ENCODE data around the gene CTBS.

The CTBS gene

DNA sequence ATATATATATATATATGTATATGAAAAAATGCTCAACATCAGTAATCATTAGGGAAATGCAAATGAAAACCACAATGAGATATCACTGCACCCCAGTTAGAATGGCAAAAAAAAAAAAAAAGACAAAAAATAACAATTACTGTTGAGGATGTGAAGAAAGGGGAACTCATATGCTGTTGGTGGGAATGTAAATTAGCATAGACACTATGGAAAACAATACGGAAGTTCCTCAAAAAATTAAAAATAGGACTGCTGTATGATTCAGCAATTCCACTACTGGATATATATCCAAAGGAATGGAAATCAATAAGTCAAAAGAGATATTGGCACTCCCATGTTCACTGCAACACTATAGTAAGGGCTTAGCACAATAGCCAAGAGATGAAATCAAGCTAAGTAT lies 41.5 kb upstream of the CTBS start:
- no peak overlapping the region for H3K4me3 ChIP-seq (ENCODE audit: low read depth, low read length)
- POLR2A ChIA-PET = no interaction called here
- H3K9me3 ChIP-seq (ENCODE audit: control insufficient read depth, insufficient read depth, low read depth, low read length) = no peaks in the 10 kb centered on the region
- CTCF ChIA-PET = no interaction called here
- peaks cover 2% of the 10 kb centered on the region; the same call in 1 of the 2 replicates for H3K4me1 ChIP-seq (ENCODE audit: control insufficient read depth, insufficient read depth, low read length)
- no peak overlapping the region for H3K27ac ChIP-seq (ENCODE audit: extremely low read depth, low read depth, low read length)
- H3K36me3 ChIP-seq (ENCODE audit: control insufficient read depth in 2 of 2, insufficient read depth in 1 of 2, low read length in 2 of 2) = peaks cover 0 to 15% of the 10 kb centered on the region in 2 experiments; a peak in 1 of 3 replicates
- TF ChIP-seq ZNF488 (tag by site-specific recombination; IDR thresholded peaks at IDR 0.05) = no peak
- TF ChIP-seq ZNF366 (tag by site-specific recombination; conservative IDR thresholded peaks at IDR 0.05) = no peak
- TF ChIP-seq, protein P1, sequence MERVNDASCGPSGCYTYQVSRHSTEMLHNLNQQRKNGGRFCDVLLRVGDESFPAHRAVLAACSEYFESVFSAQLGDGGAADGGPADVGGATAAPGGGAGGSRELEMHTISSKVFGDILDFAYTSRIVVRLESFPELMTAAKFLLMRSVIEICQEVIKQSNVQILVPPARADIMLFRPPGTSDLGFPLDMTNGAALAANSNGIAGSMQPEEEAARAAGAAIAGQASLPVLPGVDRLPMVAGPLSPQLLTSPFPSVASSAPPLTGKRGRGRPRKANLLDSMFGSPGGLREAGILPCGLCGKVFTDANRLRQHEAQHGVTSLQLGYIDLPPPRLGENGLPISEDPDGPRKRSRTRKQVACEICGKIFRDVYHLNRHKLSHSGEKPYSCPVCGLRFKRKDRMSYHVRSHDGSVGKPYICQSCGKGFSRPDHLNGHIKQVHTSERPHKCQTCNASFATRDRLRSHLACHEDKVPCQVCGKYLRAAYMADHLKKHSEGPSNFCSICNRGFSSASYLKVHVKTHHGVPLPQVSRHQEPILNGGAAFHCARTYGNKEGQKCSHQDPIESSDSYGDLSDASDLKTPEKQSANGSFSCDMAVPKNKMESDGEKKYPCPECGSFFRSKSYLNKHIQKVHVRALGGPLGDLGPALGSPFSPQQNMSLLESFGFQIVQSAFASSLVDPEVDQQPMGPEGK (tag by site-specific recombination; IDR thresholded peaks at IDR 0.05) = no peak
- TF ChIP-seq ZNF785 (tag by site-specific recombination; IDR thresholded peaks at IDR 0.05) = no peak
- TF ChIP-seq ZNF37A (tag by site-specific recombination; IDR thresholded peaks at IDR 0.05) = no peak
- no peak for TF ChIP-seq ZNF157 (tag by site-specific recombination; IDR thresholded peaks at IDR 0.05)
- TF ChIP-seq KLF8 (tag by site-specific recombination; IDR thresholded peaks at IDR 0.05) = no peak
- no peak for TF ChIP-seq ZBTB20 (tag by site-specific recombination; IDR thresholded peaks at IDR 0.05)
- no peak for TF ChIP-seq FEZF1 (tag by site-specific recombination; IDR thresholded peaks at IDR 0.05)
- TF ChIP-seq, protein P2, sequence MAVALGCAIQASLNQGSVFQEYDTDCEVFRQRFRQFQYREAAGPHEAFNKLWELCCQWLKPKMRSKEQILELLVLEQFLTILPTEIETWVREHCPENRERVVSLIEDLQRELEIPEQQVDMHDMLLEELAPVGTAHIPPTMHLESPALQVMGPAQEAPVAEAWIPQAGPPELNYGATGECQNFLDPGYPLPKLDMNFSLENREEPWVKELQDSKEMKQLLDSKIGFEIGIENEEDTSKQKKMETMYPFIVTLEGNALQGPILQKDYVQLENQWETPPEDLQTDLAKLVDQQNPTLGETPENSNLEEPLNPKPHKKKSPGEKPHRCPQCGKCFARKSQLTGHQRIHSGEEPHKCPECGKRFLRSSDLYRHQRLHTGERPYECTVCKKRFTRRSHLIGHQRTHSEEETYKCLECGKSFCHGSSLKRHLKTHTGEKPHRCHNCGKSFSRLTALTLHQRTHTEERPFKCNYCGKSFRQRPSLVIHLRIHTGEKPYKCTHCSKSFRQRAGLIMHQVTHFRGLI (tag by site-specific recombination; IDR thresholded peaks at IDR 0.05) = no peak
- no peak for TF ChIP-seq ZBTB8A (tag by site-specific recombination; IDR thresholded peaks at IDR 0.05)
- no peak for TF ChIP-seq ZNF530 (tag by site-specific recombination; IDR thresholded peaks at IDR 0.05; ENCODE audit: low read depth)
- TF ChIP-seq ZNF510 (tag by site-specific recombination; IDR thresholded peaks at IDR 0.05; ENCODE audit: insufficient replicate concordance) = no peak
- no peak for TF ChIP-seq ZNF76 (tag by site-specific recombination; IDR thresholded peaks at IDR 0.05; ENCODE audit: borderline replicate concordance, low read depth)

DNA sequence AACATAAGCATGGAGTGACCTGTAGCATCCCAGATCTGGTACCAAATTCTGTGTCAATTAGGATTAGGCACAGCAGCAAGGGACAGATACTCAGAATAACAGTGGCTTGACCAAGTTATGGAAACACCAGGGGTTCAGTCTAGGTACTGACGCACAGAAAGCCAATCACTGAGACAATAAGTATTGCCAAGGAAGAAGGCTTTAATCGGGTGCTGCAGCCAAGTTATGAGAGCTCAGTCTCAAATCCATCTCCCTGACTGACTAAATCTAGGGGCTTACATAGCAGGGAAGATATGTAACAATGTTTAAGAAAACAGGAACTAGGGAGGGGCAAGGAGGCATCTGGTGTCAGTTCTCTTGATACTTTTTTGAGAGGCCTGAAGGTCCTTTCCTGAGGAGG lies 39.6 kb upstream of the CTBS start:
- H3K4me3 ChIP-seq (ENCODE audit: low read depth, low read length) = no peak overlapping the region
- H3K9me3 ChIP-seq (ENCODE audit: control insufficient read depth, insufficient read depth, low read depth, low read length) = no peaks in the 10 kb centered on the region
- ChIA-PET POLR2A (no interaction called here), CTCF (no interaction called here)
- H3K36me3 ChIP-seq (ENCODE audit: control insufficient read depth in 2 of 2, insufficient read depth in 1 of 2, low read length in 2 of 2) = peaks cover 0 to 15% of the 10 kb centered on the region in 2 experiments; a peak in 1 of 3 replicates
- H3K4me1 ChIP-seq (ENCODE audit: control insufficient read depth, insufficient read depth, low read length) = no peaks in the 10 kb centered on the region
- TF ChIP-seq ZNF366 (tag by site-specific recombination; conservative IDR thresholded peaks at IDR 0.05) = no peak
- TF ChIP-seq TRIM28 (IDR thresholded peaks at IDR 0.05; ENCODE audit: borderline replicate concordance, low read length) = peak; percentile 59; the same call in 1 of the 2 replicates
- TF ChIP-seq ZBTB48 (tag by site-specific recombination; IDR thresholded peaks at IDR 0.05) = no peak
- no peak for TF ChIP-seq ZFP69B (tag by site-specific recombination; IDR thresholded peaks at IDR 0.05)
- no peak for TF ChIP-seq GLIS1 (tag by site-specific recombination; IDR thresholded peaks at IDR 0.05)
- peak; percentile 70 for TF ChIP-seq SETDB1 (IDR thresholded peaks at IDR 0.05; ENCODE audit: insufficient read length, low read length)
- no peak for TF ChIP-seq REPIN1 (tag by site-specific recombination; IDR thresholded peaks at IDR 0.05; ENCODE audit: low read depth)
- TF ChIP-seq ZNF362 (tag by site-specific recombination; IDR thresholded peaks at IDR 0.05) = no peak
- no peak for TF ChIP-seq ZNF146 (tag by site-specific recombination; IDR thresholded peaks at IDR 0.05)
- H3K27ac ChIP-seq (ENCODE audit: extremely low read depth, low read depth, low read length) = no peak overlapping the region
